Keratinocyte (primary cell): ENCODE results near the gene HLF. TPM values are rescaled to one million over a fixed set of nuclear protein-coding genes. Genes with fewer than 3 reads are reported as not detected.
A peak's percentile ranks its signal among the peaks of the same experiment; 100 is the strongest.

Experiments
- DNase-seq: peaks from one replicate; pipeline ENCODE4 v3.0.0-alpha.2; 2011; ENCODE audit warnings: low read depth, missing footprints, low spot score
- FAIRE-seq: peaks from 2 replicates; lab custom pipeline; 2011; peaks lifted over from hg19 to GRCh38; lab: Jason Lieb, UNC
- H2AFZ ChIP-seq: 2 replicates; pipeline ENCODE4 v1.6.0; 2012; ENCODE audit warnings: low read length, control low read depth, inconsistent platforms; ENCODE audit not compliant: control insufficient read depth
- H3K27ac ChIP-seq: 2 replicates; pipeline ENCODE4 v1.5.1; 2011; ENCODE audit warnings: low read length; ENCODE audit not compliant: control insufficient read depth, insufficient read depth
- H3K27me3 ChIP-seq: 3 replicates; pipeline ENCODE4 v1.6.0; 2011; ENCODE audit warnings: low read length; ENCODE audit not compliant: control insufficient read depth, insufficient read depth; ENCODE audit errors: extremely low read depth
- H3K36me3 ChIP-seq, 2 experiments: 2 replicates in 1 of 2; 3 replicates in 1 of 2; pipeline ENCODE4 v1.5.1; 2011; ENCODE audit warnings: low read length in 2 of 2, mild to moderate bottlenecking in 1 of 2; ENCODE audit not compliant: control insufficient read depth in 2 of 2, insufficient read depth in 2 of 2; ENCODE audit errors: extremely low read depth in 1 of 2
- H3K4me1 ChIP-seq: 3 replicates; pipeline ENCODE4 v1.5.1; 2011; ENCODE audit warnings: low read length; ENCODE audit not compliant: control insufficient read depth, insufficient read depth; ENCODE audit errors: extremely low read depth
- H3K4me2 ChIP-seq: 3 replicates; pipeline ENCODE4 v1.6.0; 2011; ENCODE audit warnings: low read depth, low read length; ENCODE audit not compliant: control insufficient read depth, insufficient read depth; ENCODE audit errors: extremely low read depth
- H3K4me3 ChIP-seq, 3 experiments: fragments of 200-600 bp in 1 of 3; sonication (generic) in 1 of 3; 2 replicates in 2 of 3; 3 replicates in 1 of 3; pipeline ENCODE4 v1.5.1; 2011 to 2016; ENCODE audit warnings: low read length in 3 of 3, mild to moderate bottlenecking in 3 of 3, control low read depth in 2 of 3, inconsistent platforms in 1 of 3, low read depth in 1 of 3, mixed read lengths in 1 of 3, mixed run types in 1 of 3, moderate library complexity in 1 of 3; ENCODE audit not compliant: control insufficient read depth in 2 of 3, insufficient read depth in 2 of 3; ENCODE audit errors: extremely low read depth in 1 of 3
- H3K79me2 ChIP-seq: 2 replicates; pipeline ENCODE4 v1.6.0; 2012; ENCODE audit warnings: low read length; ENCODE audit not compliant: control insufficient read depth, insufficient read depth
- H3K9ac ChIP-seq: 3 replicates; pipeline ENCODE4 v1.6.0; 2011; ENCODE audit warnings: low read length; ENCODE audit not compliant: control insufficient read depth, insufficient read depth; ENCODE audit errors: extremely low read depth
- H3K9me1 ChIP-seq: 3 replicates; pipeline ENCODE4 v1.6.0; 2011; ENCODE audit warnings: low read length; ENCODE audit not compliant: control insufficient read depth, insufficient read depth; ENCODE audit errors: extremely low read depth
- H3K9me3 ChIP-seq: 2 replicates; pipeline ENCODE4 v1.5.1; 2012; ENCODE audit warnings: low read depth, low read length; ENCODE audit not compliant: control insufficient read depth
- H4K20me1 ChIP-seq: 3 replicates; pipeline ENCODE4 v1.6.0; 2011; ENCODE audit warnings: low read length; ENCODE audit not compliant: control insufficient read depth, insufficient read depth; ENCODE audit errors: extremely low read depth
- CTCF ChIP-seq, 3 experiments: IDR thresholded peaks in 1 of 3; conservative IDR thresholded peaks in 1 of 3; optimal IDR thresholded peaks in 1 of 3; 2 replicates in 2 of 3; 3 replicates in 1 of 3; pipeline versions ENCODE3 to v1.5.1; 2011; ENCODE audit warnings: low read length in 3 of 3, mild to moderate bottlenecking in 3 of 3, moderate library complexity in 2 of 3, control low read depth in 1 of 3, inconsistent platforms in 1 of 3; ENCODE audit not compliant: insufficient read depth in 2 of 3; ENCODE audit errors: extremely low read depth in 1 of 3
- EZH2 ChIP-seq: IDR thresholded peaks from one replicate; pipeline ENCODE4 v1.6.1; 2012; ENCODE audit warnings: inconsistent platforms, mild to moderate bottlenecking, low read length, moderate library complexity
- dilution Hi-C: fragments of 300-500 bp; cut with MboI; formaldehyde crosslinking; loops from one replicate; pipeline ENCODE4 v1.7.0; 2020; ENCODE audit warnings: low sequenced_read_pairs; ENCODE audit not compliant: extremely low pct_ligation_motif_present
- polyA plus RNA-seq, 5 experiments: library from polyadenylated mRNA; depleted of rRNA in 3 of 5; stranded (reverse) in 3 of 5; stranded (forward) in 1 of 5; unstranded in 1 of 5; fragments of >200 nt; gene quantifications; 1 replicate in 1 of 5; 2 replicates in 3 of 5; 3 replicates in 1 of 5; pipeline versions ENCODE4 v1.2.1 to v1.2.3, GENCODE V29; 2011 to 2012; ENCODE audit warnings: missing spikeins in 2 of 5, low read depth in 1 of 5, low replicate concordance in 1 of 5

Gene HLF
- polyA plus RNA-seq, 1 donor (not counting 4 experiments of a cell fraction or from before 2014, with no cell fraction given), result 0.21 TPM

GRCh38 chr17:55233840-55234239 lies 30.9 kb upstream of the HLF start:
- DNase-seq, result no peak
- H3K27ac ChIP-seq, result no peak overlapping the region
- no peaks in the 10 kb centered on the region for H4K20me1 ChIP-seq

GRCh38 chr17:55236316-55236715 lies 28.4 kb upstream of the HLF start:
- H4K20me1 ChIP-seq, result no peaks in the 10 kb centered on the region
- no peaks in the 10 kb centered on the region for H3K27me3 ChIP-seq
- no peak overlapping the region for H3K27ac ChIP-seq
- no peak for FAIRE-seq
- dilution Hi-C loops, result no loop called here
- TF ChIP-seq CTCF (optimal IDR thresholded peaks at IDR 0.05 in 1 of 3, IDR thresholded peaks at IDR 0.05 in 1 of 3, conservative IDR thresholded peaks at IDR 0.05 in 1 of 3; ENCODE audit: extremely low read depth in 1 of 3, insufficient read depth in 2 of 3, low read length in 3 of 3) (no peak), EZH2 (no peak)
- peaks cover 14% of the 10 kb centered on the region for H3K4me1 ChIP-seq
- no peak overlapping the region for H3K9ac ChIP-seq
- DNase-seq, result no peak
- H3K79me2 ChIP-seq, result no peaks in the 10 kb centered on the region
- H3K4me3 ChIP-seq, result no peak overlapping the region
- no peaks in the 10 kb centered on the region for H3K36me3 ChIP-seq
- no peak overlapping the region for H3K4me2 ChIP-seq
- H2AFZ ChIP-seq, result no peak overlapping the region
- no peaks in the 10 kb centered on the region for H3K9me3 ChIP-seq
- no peaks in the 10 kb centered on the region for H3K9me1 ChIP-seq

More at GRCh38 chr17:55233840-55234239, 30.9 kb upstream of the HLF start:
- Histone ChIP-seq H3K9ac (no peak overlapping the region), H3K9me3 (no peaks in the 10 kb centered on the region), H3K4me2 (peak overlapping the region; percentile 15), H3K27me3 (no peaks in the 10 kb centered on the region), H3K79me2 (no peaks in the 10 kb centered on the region), H3K4me3 (no peak overlapping the region), H3K4me1 (peaks cover 14% of the 10 kb centered on the region), H3K36me3 (no peaks in the 10 kb centered on the region), H2AFZ (no peak overlapping the region), H3K9me1 (no peaks in the 10 kb centered on the region)
- FAIRE-seq, result no peak
- dilution Hi-C loops, result no loop called here
- no peak for TF ChIP-seq EZH2
- no peak for TF ChIP-seq CTCF (optimal IDR thresholded peaks at IDR 0.05 in 1 of 3, IDR thresholded peaks at IDR 0.05 in 1 of 3, conservative IDR thresholded peaks at IDR 0.05 in 1 of 3; ENCODE audit: extremely low read depth in 1 of 3, insufficient read depth in 2 of 3, low read length in 3 of 3)
